HL-60 (cell line): ENCODE results near the gene RNF26.

ENCODE experiments used
- DNase-seq, 2 experiments: peaks; one replicate each; pipeline ENCODE4 v3.0.0-alpha.2; 2010 to 2020; ENCODE audit warnings: low read depth in 1 of 2, low spot score in 1 of 2
- H3K27ac ChIP-seq: fragments of 250-450 bp; sonication (Bioruptor Pico); replicated peaks from 2 replicates; pipeline ENCODE4 v1.5.1; 2020; ENCODE audit warnings: mild to moderate bottlenecking, moderate library complexity
- H3K27me3 ChIP-seq: fragments of 250-450 bp; sonication (Bioruptor Pico); 2 replicates; pipeline ENCODE4 v1.5.1; 2021; ENCODE audit warnings: mild to moderate bottlenecking, moderate library complexity; ENCODE audit not compliant: insufficient read depth, poor library complexity, severe bottlenecking
- H3K4me3 ChIP-seq: replicated peaks from 2 replicates; pipeline ENCODE4 v1.5.1; 2011; ENCODE audit warnings: mild to moderate bottlenecking, control low read depth, low read length; ENCODE audit not compliant: insufficient read depth
- CTCF ChIP-seq: IDR thresholded peaks from one replicate; pipeline ENCODE4 v1.5.1; 2011; ENCODE audit warnings: low read length, control low read depth, inconsistent platforms; ENCODE audit not compliant: insufficient read depth
- GABPA ChIP-seq: IDR thresholded peaks from 2 replicates; pipeline ENCODE4 v1.6.1; 2012; ENCODE audit warnings: low read depth
- POLR2AphosphoS5 ChIP-seq: IDR thresholded peaks from 2 replicates; pipeline ENCODE4 v1.6.1; 2012; ENCODE audit warnings: low read depth
- SPI1 ChIP-seq: IDR thresholded peaks from 2 replicates; pipeline ENCODE4 v1.6.1; 2012; ENCODE audit warnings: low read depth, mild to moderate bottlenecking, borderline replicate concordance
- TF ChIP-seq, protein P1 (sequence below): IDR thresholded peaks from 2 replicates; pipeline ENCODE4 v1.6.1; 2012; ENCODE audit warnings: low read depth; ENCODE audit not compliant: insufficient replicate concordance

RNF26 gene

DNA sequence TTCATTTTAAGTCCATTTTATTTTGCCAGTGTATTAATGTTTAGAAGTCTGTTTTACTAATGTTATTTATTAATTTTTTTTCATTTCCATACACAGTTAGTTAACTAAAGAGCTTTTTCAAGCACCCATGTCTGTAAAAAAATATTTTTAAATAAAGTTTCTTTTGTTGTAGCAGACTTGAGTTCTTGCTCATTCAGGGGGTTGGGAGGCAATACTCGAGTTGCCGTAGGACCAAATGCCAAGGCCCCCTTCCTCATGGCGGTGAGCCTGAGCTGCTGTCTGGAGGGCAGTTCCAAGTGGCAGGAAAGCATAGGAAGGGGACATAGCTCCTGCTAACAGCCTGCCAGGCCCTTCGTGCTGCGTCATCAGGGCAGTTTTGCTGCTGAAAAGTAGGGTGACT is 26.4 kb upstream of the RNF26 start:
- Histone ChIP-seq H3K4me3 (no peak overlapping the region), H3K27me3 (peaks cover 6% of the 10 kb centered on the region), H3K27ac (no peak overlapping the region)
- DNase-seq, result no peak
- TF ChIP-seq CTCF (no peak), POLR2AphosphoS5 (no peak), GABPA (no peak), SPI1 (no peak)
- TF ChIP-seq, protein P1, sequence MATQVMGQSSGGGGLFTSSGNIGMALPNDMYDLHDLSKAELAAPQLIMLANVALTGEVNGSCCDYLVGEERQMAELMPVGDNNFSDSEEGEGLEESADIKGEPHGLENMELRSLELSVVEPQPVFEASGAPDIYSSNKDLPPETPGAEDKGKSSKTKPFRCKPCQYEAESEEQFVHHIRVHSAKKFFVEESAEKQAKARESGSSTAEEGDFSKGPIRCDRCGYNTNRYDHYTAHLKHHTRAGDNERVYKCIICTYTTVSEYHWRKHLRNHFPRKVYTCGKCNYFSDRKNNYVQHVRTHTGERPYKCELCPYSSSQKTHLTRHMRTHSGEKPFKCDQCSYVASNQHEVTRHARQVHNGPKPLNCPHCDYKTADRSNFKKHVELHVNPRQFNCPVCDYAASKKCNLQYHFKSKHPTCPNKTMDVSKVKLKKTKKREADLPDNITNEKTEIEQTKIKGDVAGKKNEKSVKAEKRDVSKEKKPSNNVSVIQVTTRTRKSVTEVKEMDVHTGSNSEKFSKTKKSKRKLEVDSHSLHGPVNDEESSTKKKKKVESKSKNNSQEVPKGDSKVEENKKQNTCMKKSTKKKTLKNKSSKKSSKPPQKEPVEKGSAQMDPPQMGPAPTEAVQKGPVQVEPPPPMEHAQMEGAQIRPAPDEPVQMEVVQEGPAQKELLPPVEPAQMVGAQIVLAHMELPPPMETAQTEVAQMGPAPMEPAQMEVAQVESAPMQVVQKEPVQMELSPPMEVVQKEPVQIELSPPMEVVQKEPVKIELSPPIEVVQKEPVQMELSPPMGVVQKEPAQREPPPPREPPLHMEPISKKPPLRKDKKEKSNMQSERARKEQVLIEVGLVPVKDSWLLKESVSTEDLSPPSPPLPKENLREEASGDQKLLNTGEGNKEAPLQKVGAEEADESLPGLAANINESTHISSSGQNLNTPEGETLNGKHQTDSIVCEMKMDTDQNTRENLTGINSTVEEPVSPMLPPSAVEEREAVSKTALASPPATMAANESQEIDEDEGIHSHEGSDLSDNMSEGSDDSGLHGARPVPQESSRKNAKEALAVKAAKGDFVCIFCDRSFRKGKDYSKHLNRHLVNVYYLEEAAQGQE, result no peak

GRCh38 chr11:119309411-119309810 is 24.9 kb upstream of the RNF26 start:
- H3K4me3 ChIP-seq, result no peak overlapping the region
- no peak for DNase-seq
- TF ChIP-seq CTCF (no peak), GABPA (no peak), SPI1 (no peak)
- TF ChIP-seq, protein P1, result no peak
- H3K27ac ChIP-seq, result no peak overlapping the region
- H3K27me3 ChIP-seq, result peaks cover 15% of the 10 kb centered on the region

DNA sequence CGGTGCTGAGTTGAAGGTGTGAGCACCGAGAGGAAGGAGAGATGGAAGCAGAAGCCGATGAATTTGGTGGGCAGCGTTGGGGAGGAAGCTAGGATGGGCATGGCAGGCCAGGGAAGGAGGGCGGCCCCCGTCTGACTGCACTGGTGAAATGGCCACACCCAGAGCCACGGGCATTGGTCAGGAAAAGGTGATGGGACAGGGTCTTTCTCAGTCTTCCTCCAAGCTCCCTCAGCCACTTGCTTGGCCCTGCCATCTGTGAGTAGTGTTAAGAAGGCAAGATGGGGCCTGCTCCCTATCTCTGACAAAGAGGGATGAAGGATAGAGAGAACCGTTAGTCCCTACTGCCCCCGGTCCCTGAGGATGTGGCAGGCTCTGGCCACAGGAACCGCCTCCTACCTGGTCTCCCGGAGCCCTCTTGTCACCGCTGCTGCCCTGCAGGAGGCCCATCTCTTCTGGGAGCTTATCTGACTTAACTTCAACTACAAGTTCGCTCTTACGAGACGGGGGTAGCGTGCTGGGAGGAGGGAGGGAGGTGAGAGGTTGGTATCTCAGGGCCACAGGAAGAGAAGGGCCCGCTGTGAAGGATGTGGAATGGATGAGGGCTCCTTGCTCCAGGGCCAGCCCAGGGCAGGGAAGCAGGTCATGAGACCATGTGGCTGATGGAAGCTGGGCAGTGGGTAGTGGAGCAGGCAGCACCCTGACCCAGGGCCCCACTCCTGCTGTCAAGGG is 24.2 kb upstream of the RNF26 start:
- TF ChIP-seq, protein P1, result no peak
- no peak for TF ChIP-seq SPI1
- TF ChIP-seq CTCF, result no peak
- no peak for TF ChIP-seq POLR2AphosphoS5
- TF ChIP-seq GABPA, result no peak
- DNase-seq, result no peak
- Histone ChIP-seq H3K4me3 (no peak overlapping the region), H3K27me3 (peaks cover 21% of the 10 kb centered on the region), H3K27ac (no peak overlapping the region)
